CD4-positive, alpha-beta T cell (primary cell): ENCODE results near the gene SMARCD1. TPM values are rescaled to one million over a fixed set of nuclear protein-coding genes. Genes with fewer than 3 reads are reported as not detected.

Source experiments
- ATAC-seq: fragments of 200-7000 bp; cut with Tn5 transposase; one replicate; pipeline ENCODE4 v1.10.0; 2022; ENCODE audit warnings: mild to moderate bottlenecking; ENCODE audit not compliant: poor library complexity
- CTCF ChIA-PET: fragments of 350-600 bp; sonication (Branson Sonifier 250); formaldehyde crosslinking; loops from one replicate; lab custom pipeline; 2021; ENCODE audit warnings: antibody characterized with exemption, inconsistent platforms; lab: Charles Lee
- POLR2A ChIA-PET: fragments of 350-600 bp; sonication (Branson Sonifier 250); formaldehyde crosslinking; loops from one replicate; lab custom pipeline; 2021; ENCODE audit warnings: antibody characterized with exemption, inconsistent platforms; lab: Charles Lee
- DNase-seq, 14 experiments: peaks; one replicate each; pipeline ENCODE4 v3.0.0-alpha.2; 2013 to 2020; ENCODE audit warnings: mixed read lengths in 2 of 14
- H3K27ac ChIP-seq, 2 donors: one replicate each; pipeline versions ENCODE4 v1.5.1 to v1.7.0; 2013; ENCODE audit warnings: low read length in 2 of 2, low read depth in 1 of 2, mild to moderate bottlenecking in 1 of 2
- H3K27me3 ChIP-seq, 2 experiments: 1 replicate in 1 of 2; 2 replicates in 1 of 2; pipeline versions ENCODE4 v1.6.1 to v1.7.0; 2013; ENCODE audit warnings: low read length in 2 of 2, control low read depth in 1 of 2, mild to moderate bottlenecking in 1 of 2, moderate library complexity in 1 of 2; ENCODE audit not compliant: insufficient read depth in 2 of 2, control insufficient read depth in 1 of 2
- H3K36me3 ChIP-seq: one replicate; pipeline ENCODE4 v1.6.1; 2013; ENCODE audit warnings: low read length, control low read depth; ENCODE audit not compliant: insufficient read depth
- H3K4me1 ChIP-seq: one replicate; pipeline ENCODE4 v1.6.1; 2013; ENCODE audit warnings: low read length, control low read depth; ENCODE audit not compliant: insufficient read depth
- H3K4me3 ChIP-seq: one replicate; pipeline ENCODE4 v1.5.1; 2013; ENCODE audit warnings: mild to moderate bottlenecking, low read length, moderate library complexity
- H3K9me3 ChIP-seq, 2 experiments: 1 replicate in 1 of 2; 2 replicates in 1 of 2; pipeline versions ENCODE4 v1.6.1 to v1.7.0; 2013; ENCODE audit warnings: low read length in 2 of 2, mild to moderate bottlenecking in 2 of 2, control low read depth in 1 of 2, moderate library complexity in 1 of 2; ENCODE audit not compliant: control insufficient read depth in 1 of 2, insufficient read depth in 1 of 2
- H3K27ac Mint-ChIP-seq: one replicate; pipeline ENCODE4 v1.8.0; 2020; ENCODE audit warnings: mixed read lengths
- H3K27me3 Mint-ChIP-seq: one replicate; pipeline ENCODE4 v1.8.0; 2021; ENCODE audit warnings: mixed read lengths
- H3K36me3 Mint-ChIP-seq: one replicate; pipeline ENCODE4 v1.8.0; 2021; ENCODE audit warnings: low read depth, mixed read lengths
- H3K4me1 Mint-ChIP-seq: one replicate; pipeline ENCODE4 v1.8.0; 2021; ENCODE audit warnings: low read depth, mixed read lengths
- H3K4me3 Mint-ChIP-seq: one replicate; pipeline ENCODE4 v1.8.0; 2020; ENCODE audit warnings: mild to moderate bottlenecking, mixed read lengths
- H3K9me3 Mint-ChIP-seq: one replicate; pipeline ENCODE4 v1.8.0; 2020; ENCODE audit warnings: mixed read lengths
- intact Hi-C, 2 experiments: fragments of 100-400 bp; cut with DNase I in 1 of 2; cut with micrococcal nuclease in 1 of 2; formaldehyde crosslinking; loops; one replicate each; pipeline versions ENCODE4 v1.15.1 to v1.9.0; 2023 to 2025; cut with DNase I, micrococcal nuclease
- total RNA-seq, 174 experiments: library from RNA in 2 of 174; stranded (reverse) in 2 of 174; gene quantifications; one replicate each; pipeline ENCODE4 v1.2.3 and lab custom pipeline; 2021 to 2026
- TF ChIP-seq, protein P1 (sequence below): fragments of 200-600 bp; IDR thresholded peaks from one replicate; pipeline ENCODE4 v1.8.0; 2022; ENCODE audit warnings: antibody characterized with exemption, mild to moderate bottlenecking

The SMARCD1 gene
- total RNA-seq, 2 experiments from 2014 or later, result 78.9 to 80.0 TPM

DNA sequence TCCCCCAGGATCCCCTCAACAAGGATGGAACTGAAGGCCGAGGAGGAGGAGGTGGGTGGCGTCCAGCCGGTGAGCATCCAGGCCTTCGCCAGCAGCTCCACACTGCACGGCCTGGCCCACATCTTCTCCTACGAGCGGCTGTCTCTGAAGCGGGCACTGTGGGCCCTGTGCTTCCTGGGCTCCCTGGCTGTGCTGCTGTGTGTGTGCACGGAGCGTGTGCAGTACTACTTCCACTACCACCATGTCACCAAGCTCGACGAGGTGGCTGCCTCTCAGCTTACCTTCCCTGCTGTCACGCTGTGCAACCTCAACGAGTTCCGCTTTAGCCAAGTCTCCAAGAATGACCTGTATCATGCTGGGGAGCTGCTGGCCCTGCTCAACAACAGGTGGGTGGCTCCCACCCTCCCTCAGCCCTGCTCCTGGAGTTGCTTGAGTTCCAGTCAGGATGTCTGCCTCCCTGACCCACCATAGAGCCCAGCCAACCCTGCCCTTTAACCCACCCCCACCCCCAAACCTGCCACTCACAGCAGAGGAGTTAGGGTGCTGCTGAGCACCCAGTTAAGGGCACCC lies 26.3 kb upstream of the SMARCD1 start:
- H3K4me3 ChIP-seq, result no peak overlapping the region
- Mint-ChIP-seq H3K4me3 (peak overlapping the region; percentile 80), H3K36me3 (no peaks in the 10 kb centered on the region), H3K27ac (peak overlapping the region; percentile 2), H3K9me3 (no peaks in the 10 kb centered on the region), H3K27me3 (peaks cover 45% of the 10 kb centered on the region), H3K4me1 (peaks cover 40% of the 10 kb centered on the region)
- no peaks in the 10 kb centered on the region for H3K9me3 ChIP-seq
- ChIA-PET CTCF (interaction anchor here (1.0 to 2.5 kb wide), 4 partner anchors 11 to 92 kb away, joined by 3 to 11 read pairs (median 6); partner anchors contain the start of gene SMARCD1), POLR2A (interaction anchor here (0.8 to 1.0 kb wide), 4 partner anchors 26 to 92 kb away, joined by 3 read pairs; partner anchors contain the start of genes COX14 and SMARCD1)
- intact Hi-C loops, result loop anchor here in 1 of 2 experiments (5.0 kb wide), 1 partner anchor 192 kb away; no protein-coding TSS in a partner anchor
- peak; percentile 8 for ATAC-seq
- no peak overlapping the region for H3K27ac ChIP-seq
- TF ChIP-seq, protein P1, sequence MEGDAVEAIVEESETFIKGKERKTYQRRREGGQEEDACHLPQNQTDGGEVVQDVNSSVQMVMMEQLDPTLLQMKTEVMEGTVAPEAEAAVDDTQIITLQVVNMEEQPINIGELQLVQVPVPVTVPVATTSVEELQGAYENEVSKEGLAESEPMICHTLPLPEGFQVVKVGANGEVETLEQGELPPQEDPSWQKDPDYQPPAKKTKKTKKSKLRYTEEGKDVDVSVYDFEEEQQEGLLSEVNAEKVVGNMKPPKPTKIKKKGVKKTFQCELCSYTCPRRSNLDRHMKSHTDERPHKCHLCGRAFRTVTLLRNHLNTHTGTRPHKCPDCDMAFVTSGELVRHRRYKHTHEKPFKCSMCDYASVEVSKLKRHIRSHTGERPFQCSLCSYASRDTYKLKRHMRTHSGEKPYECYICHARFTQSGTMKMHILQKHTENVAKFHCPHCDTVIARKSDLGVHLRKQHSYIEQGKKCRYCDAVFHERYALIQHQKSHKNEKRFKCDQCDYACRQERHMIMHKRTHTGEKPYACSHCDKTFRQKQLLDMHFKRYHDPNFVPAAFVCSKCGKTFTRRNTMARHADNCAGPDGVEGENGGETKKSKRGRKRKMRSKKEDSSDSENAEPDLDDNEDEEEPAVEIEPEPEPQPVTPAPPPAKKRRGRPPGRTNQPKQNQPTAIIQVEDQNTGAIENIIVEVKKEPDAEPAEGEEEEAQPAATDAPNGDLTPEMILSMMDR, result no peak
- peaks cover 40% of the 10 kb centered on the region for H3K4me1 ChIP-seq
- no peaks in the 10 kb centered on the region for H3K36me3 ChIP-seq
- peak in 2 of 14 experiments; percentile 28 to 30 for DNase-seq
- peaks cover 27 to 31% of the 10 kb centered on the region in 2 experiments for H3K27me3 ChIP-seq

DNA sequence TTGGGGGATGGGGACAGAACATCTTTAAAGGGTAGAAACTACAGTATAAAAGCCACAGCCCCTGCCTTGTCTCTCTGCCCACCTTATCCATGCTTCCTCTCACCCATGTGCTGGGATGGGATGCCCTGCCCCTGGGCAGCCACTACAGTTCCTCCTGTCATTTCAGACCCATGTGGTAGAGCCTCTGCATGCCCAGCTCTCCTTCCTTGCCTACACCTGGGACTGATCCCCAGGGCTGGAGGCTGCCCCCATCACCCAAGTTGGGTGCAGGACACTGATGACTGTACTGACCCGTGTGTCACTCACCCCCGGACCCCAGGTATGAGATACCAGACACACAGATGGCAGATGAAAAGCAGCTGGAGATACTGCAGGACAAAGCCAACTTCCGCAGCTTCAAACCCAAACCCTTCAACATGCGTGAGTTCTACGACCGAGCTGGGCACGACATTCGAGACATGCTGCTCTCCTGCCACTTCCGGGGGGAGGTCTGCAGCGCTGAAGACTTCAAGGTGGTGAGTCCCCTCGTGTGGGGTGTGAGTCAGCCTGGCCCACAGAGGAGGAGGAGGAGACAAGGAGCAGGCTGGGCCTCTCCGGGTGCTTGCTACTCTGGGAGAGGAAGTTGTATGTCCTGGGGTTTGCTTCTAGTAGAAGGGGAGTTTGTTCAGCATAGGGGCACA lies 25.6 kb upstream of the SMARCD1 start:
- H3K4me1 ChIP-seq, result peaks cover 40% of the 10 kb centered on the region
- Mint-ChIP-seq H3K4me1 (peaks cover 40% of the 10 kb centered on the region), H3K36me3 (no peaks in the 10 kb centered on the region), H3K4me3 (peak overlapping the region; percentile 80), H3K9me3 (no peaks in the 10 kb centered on the region), H3K27me3 (peaks cover 43% of the 10 kb centered on the region), H3K27ac (peak overlapping the region; percentile 2)
- H3K4me3 ChIP-seq, result no peak overlapping the region
- POLR2A ChIA-PET, result interaction anchor here (0.8 to 1.0 kb wide), 4 partner anchors 23 to 53 kb away, joined by 3 read pairs; partner anchors contain the start of genes COX14 and SMARCD1
- no peaks in the 10 kb centered on the region for H3K9me3 ChIP-seq
- intact Hi-C loops, result loop anchor here in 1 of 2 experiments (5.0 kb wide), 1 partner anchor 192 kb away; no protein-coding TSS in a partner anchor
- H3K27ac ChIP-seq, result no peak overlapping the region
- peaks cover 31% of the 10 kb centered on the region in 2 experiments for H3K27me3 ChIP-seq
- ATAC-seq (peak; percentile 38), DNase-seq (peak in 12 of 14 experiments; percentile 15 to 75 (median 54))
- H3K36me3 ChIP-seq, result no peaks in the 10 kb centered on the region
- CTCF ChIA-PET, result interaction anchor here (1.0 to 2.5 kb wide), 4 partner anchors 10 to 93 kb away, joined by 3 to 11 read pairs (median 6); partner anchors contain the start of gene SMARCD1
- TF ChIP-seq, protein P1, result no peak

DNA sequence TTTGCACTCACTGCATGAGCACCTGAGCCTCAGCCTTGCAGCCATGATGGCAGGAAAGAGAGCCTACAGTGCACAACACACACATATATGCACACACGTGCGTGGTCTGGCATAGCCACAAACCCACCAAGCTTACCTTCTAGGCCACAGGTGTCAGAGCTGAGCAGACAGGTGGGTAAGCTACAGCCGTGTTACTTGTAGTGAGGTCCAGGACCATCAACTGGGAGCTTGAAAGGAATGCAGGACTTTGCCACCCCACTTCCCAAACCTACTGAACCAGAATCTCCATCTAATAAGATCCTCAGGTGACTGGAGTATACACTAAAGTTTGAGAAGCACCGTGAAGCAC lies 25.0 kb upstream of the SMARCD1 start:
- H3K9me3 Mint-ChIP-seq, result no peaks in the 10 kb centered on the region
- ChIA-PET CTCF (interaction anchor here (1.6 to 2.5 kb wide), 3 partner anchors 10 to 93 kb away, joined by 6 to 11 read pairs (median 7); no protein-coding TSS in a partner anchor), POLR2A (interaction anchor here (1.0 kb wide), 1 partner anchor 23 kb away, joined by 3 read pairs; no protein-coding TSS in a partner anchor)
- TF ChIP-seq, protein P1, result no peak
- DNase-seq (no peak), ATAC-seq (no peak)
- H3K36me3 ChIP-seq, result no peaks in the 10 kb centered on the region
- intact Hi-C loops, result no loop called here
- H3K27ac ChIP-seq, result no peak overlapping the region
- H3K27me3 Mint-ChIP-seq, result peaks cover 43% of the 10 kb centered on the region
- H3K27ac Mint-ChIP-seq, result peak overlapping the region; percentile 2
- no peaks in the 10 kb centered on the region for H3K36me3 Mint-ChIP-seq
- no peak overlapping the region for H3K4me3 ChIP-seq
- peaks cover 40% of the 10 kb centered on the region for H3K4me1 Mint-ChIP-seq
- no peaks in the 10 kb centered on the region for H3K9me3 ChIP-seq
- H3K4me3 Mint-ChIP-seq, result peak overlapping the region; percentile 80
- H3K27me3 ChIP-seq, result peaks cover 31 to 32% of the 10 kb centered on the region in 2 experiments
- peaks cover 40% of the 10 kb centered on the region for H3K4me1 ChIP-seq
